Globus pallidus (tissue), 1 donor: Measurements from ENCODE around the gene MITF.
"Not testable (repeated sequence)": the region's sequence is repeated elsewhere in the genome, so short reads cannot be mapped to it uniquely, and the experiment has no call there.

ENCODE experiments used
- DNase-seq: peaks from one replicate; pipeline ENCODE4 v3.0.0-alpha.2; 2015; ENCODE audit warnings: low spot score

MITF gene

GRCh38 chr3:69915726-69916125 lies 176.5 kb downstream of the MITF start:
- no peak for DNase-seq

GRCh38 chr3:69920009-69920408 lies 180.7 kb downstream of the MITF start:
- not testable (repeated sequence) for DNase-seq

GRCh38 chr3:69921651-69922050 lies 182.4 kb downstream of the MITF start:
- peak; percentile 74 for DNase-seq

- no peak for DNase-seq
These were observed 183.3 kb downstream of the MITF start for GRCh38 chr3:69922521-69923000.

- DNase-seq, result no peak
These were observed 186.2 kb downstream of the MITF start for GRCh38 chr3:69925506-69925905.

GRCh38 chr3:69926385-69926784 lies 187.1 kb downstream of the MITF start:
- DNase-seq, result peak; percentile 82

GRCh38 chr3:69927571-69927970 lies 188.3 kb downstream of the MITF start:
- DNase-seq, result no peak

GRCh38 chr3:69929019-69929418 lies 189.8 kb downstream of the MITF start:
- no peak for DNase-seq

- peak; percentile 85 for DNase-seq
These were observed 191.3 kb downstream of the MITF start for GRCh38 chr3:69930564-69930963.

- DNase-seq, result no peak
These were observed 192.8 kb downstream of the MITF start for GRCh38 chr3:69932087-69932486.

- DNase-seq, result no peak
These were observed 193.2 kb downstream of the MITF start for GRCh38 chr3:69932501-69932900.

GRCh38 chr3:69934398-69934797 lies 195.1 kb downstream of the MITF start:
- DNase-seq, result no peak

GRCh38 chr3:69936266-69936665 lies 197.0 kb downstream of the MITF start:
- DNase-seq, result no peak

GRCh38 chr3:69938061-69938460 lies 198.8 kb downstream of the MITF start:
- DNase-seq, result no peak

GRCh38 chr3:69938931-69939330 lies 199.7 kb downstream of the MITF start:
- no peak for DNase-seq

GRCh38 chr3:69941037-69941436 lies 201.8 kb downstream of the MITF start:
- DNase-seq, result no peak

GRCh38 chr3:69941439-69942176 lies 202.3 kb downstream of the MITF start:
- no peak for DNase-seq

GRCh38 chr3:69944931-69945493 lies 205.7 kb downstream of the MITF start:
- peak; percentile 94 for DNase-seq

GRCh38 chr3:69948246-69948862 lies 209.1 kb downstream of the MITF start:
- DNase-seq, result peak; percentile 81

- no peak for DNase-seq
These were observed 212.4 kb downstream of the MITF start for GRCh38 chr3:69951616-69952015.

- DNase-seq, result no peak
These were observed 220.3 kb downstream of the MITF start for GRCh38 chr3:69959581-69959980.

GRCh38 chr3:69961706-69962439 lies 222.6 kb downstream of the MITF start:
- no peak for DNase-seq

- DNase-seq, result no peak
These were observed 224.4 kb downstream of the MITF start for GRCh38 chr3:69963643-69964042.
